AG04450 (cell line): ENCODE results near the gene DBH. TPM values are rescaled to one million over a fixed set of nuclear protein-coding genes. Genes with fewer than 3 reads are reported as not detected.

Experiments
- CTCF ChIA-PET: fragments of 300-600, 350-600 bp; formaldehyde crosslinking; extraction: SDS; loops from one replicate; lab custom pipeline; 2022; ENCODE audit warnings: antibody characterized with exemption, inconsistent platforms; lab: Charles Lee
- POLR2A ChIA-PET: fragments of 350-600 bp; formaldehyde crosslinking; extraction: SDS; loops from one replicate; lab custom pipeline; 2021; ENCODE audit warnings: antibody characterized with exemption, inconsistent platforms; lab: Yijun Ruan, JAX
- DNase-seq: peaks from one replicate; pipeline ENCODE4 v3.0.0-alpha.2; 2011; ENCODE audit warnings: low read depth, low spot score
- H3K27ac ChIP-seq: one replicate; pipeline ENCODE4 v1.5.1; 2012; ENCODE audit warnings: low read depth, low read length, control low read depth
- H3K27me3 ChIP-seq: one replicate; pipeline ENCODE4 v1.6.0; 2012; ENCODE audit warnings: low read length; ENCODE audit not compliant: control insufficient read depth, insufficient read depth
- H3K4me3 ChIP-seq: 2 replicates; pipeline ENCODE4 v1.5.1; 2011; ENCODE audit warnings: mild to moderate bottlenecking, low read depth, low read length, control low read depth
- H3K9me3 ChIP-seq: 2 replicates; pipeline ENCODE4 v1.5.1; 2012; ENCODE audit warnings: low read length; ENCODE audit not compliant: control insufficient read depth, insufficient read depth
- CTCF ChIP-seq: IDR thresholded peaks from 2 replicates; pipeline ENCODE4 v1.5.1; 2011; ENCODE audit warnings: low read depth, low read length, control low read depth, inconsistent platforms
- polyA plus RNA-seq: library from polyadenylated mRNA; depleted of rRNA; stranded (reverse); fragments of >200 nt; gene quantifications from 2 replicates; pipeline ENCODE4 v1.2.3, GENCODE V29; 2011

The DBH gene
- polyA plus RNA-seq, 1 experiment, result not detected

- ChIA-PET CTCF (no interaction called here), POLR2A (interaction anchor here (0.6 kb wide), 1 partner anchor 1128 kb away, joined by 3 read pairs; no protein-coding TSS in a partner anchor)
- DNase-seq, result no peak
- no peak for TF ChIP-seq CTCF
- H3K27me3 ChIP-seq, result peaks cover 8% of the 10 kb centered on the region
- peaks cover 2% of the 10 kb centered on the region; the same call in 1 of the 2 replicates for H3K9me3 ChIP-seq
- H3K4me3 ChIP-seq, result no peak overlapping the region
- no peak overlapping the region for H3K27ac ChIP-seq
These were observed 65.3 kb downstream of the DBH start for GRCh38 chr9:133701321-133701980.

- H3K27me3 ChIP-seq, result peaks cover 8% of the 10 kb centered on the region
- TF ChIP-seq CTCF, result no peak
- POLR2A ChIA-PET, result interaction anchor here (0.6 kb wide), 1 partner anchor 1129 kb away, joined by 3 read pairs; no protein-coding TSS in a partner anchor
- H3K9me3 ChIP-seq, result peaks cover 2% of the 10 kb centered on the region; the same call in 1 of the 2 replicates
- H3K27ac ChIP-seq, result no peak overlapping the region
- H3K4me3 ChIP-seq, result no peak overlapping the region
- CTCF ChIA-PET, result no interaction called here
- DNase-seq, result no peak
These were observed 66.0 kb downstream of the DBH start for GRCh38 chr9:133701981-133702797.

DNA sequence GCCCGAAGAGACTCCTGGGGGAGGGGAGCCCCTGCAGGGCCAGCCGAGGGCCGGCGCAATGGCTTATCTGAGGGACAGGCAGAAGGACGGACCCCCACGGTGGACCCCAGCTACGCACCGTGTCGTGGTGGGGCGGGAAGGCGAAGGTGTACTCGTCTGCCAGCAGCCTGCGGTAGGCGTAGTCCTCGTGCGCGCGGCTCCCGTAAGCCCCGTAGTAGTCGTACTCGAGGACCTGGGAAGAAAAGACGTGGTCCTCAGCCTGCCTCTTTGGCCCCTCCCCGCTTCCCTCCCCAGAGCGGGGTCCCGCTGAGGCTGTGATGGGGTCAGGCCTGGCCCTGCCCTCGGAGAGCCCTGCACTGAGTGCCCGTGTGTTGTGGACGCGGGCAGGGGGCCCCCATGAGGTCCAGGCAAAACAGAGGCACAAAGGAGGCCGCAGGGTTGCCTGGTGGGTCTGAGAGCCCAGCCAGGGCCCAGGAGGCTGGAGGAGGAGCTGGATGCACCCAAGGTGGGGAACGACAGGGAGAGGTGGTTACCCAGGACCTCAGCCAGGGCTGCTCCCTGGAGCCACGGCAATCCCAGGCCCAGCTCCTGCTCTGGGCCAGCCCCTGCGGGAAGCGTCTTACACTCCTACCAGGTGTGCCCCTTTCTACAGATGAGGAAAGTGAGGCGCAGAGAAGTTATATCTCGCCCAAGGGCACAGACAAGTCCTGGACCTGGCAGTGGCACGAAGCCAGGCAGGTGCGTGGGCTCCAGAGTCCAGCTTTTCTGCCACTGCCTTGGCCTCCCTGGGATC is 66.8 kb downstream of the DBH start:
- Histone ChIP-seq H3K27ac (no peak overlapping the region), H3K9me3 (peaks cover 2% of the 10 kb centered on the region; the same call in 1 of the 2 replicates), H3K27me3 (peaks cover 8% of the 10 kb centered on the region), H3K4me3 (no peak overlapping the region; the same call in 1 of the 2 replicates)
- DNase-seq, result no peak
- ChIA-PET CTCF (no interaction called here), POLR2A (no interaction called here)
- TF ChIP-seq CTCF, result no peak

GRCh38 chr9:133703591-133704399 is 67.6 kb downstream of the DBH start:
- no peak overlapping the region for H3K4me3 ChIP-seq
- ChIA-PET POLR2A (no interaction called here), CTCF (no interaction called here)
- TF ChIP-seq CTCF, result no peak
- no peak for DNase-seq
- H3K27me3 ChIP-seq, result peaks cover 8% of the 10 kb centered on the region
- H3K27ac ChIP-seq, result peak overlapping the region; percentile 21
- peaks cover 2% of the 10 kb centered on the region; the same call in 1 of the 2 replicates for H3K9me3 ChIP-seq
